GM21381 (cell line): Measurements from ENCODE around the gene PERM1.

ENCODE experiments used
- ATAC-seq: cut with Tn5 transposase; IDR thresholded peaks from one replicate; pipeline ENCODE4 v1.9.1; 2021; ENCODE audit warnings: mild to moderate bottlenecking, moderate library complexity; ENCODE audit not compliant: unreplicated experiment

The PERM1 gene

DNA sequence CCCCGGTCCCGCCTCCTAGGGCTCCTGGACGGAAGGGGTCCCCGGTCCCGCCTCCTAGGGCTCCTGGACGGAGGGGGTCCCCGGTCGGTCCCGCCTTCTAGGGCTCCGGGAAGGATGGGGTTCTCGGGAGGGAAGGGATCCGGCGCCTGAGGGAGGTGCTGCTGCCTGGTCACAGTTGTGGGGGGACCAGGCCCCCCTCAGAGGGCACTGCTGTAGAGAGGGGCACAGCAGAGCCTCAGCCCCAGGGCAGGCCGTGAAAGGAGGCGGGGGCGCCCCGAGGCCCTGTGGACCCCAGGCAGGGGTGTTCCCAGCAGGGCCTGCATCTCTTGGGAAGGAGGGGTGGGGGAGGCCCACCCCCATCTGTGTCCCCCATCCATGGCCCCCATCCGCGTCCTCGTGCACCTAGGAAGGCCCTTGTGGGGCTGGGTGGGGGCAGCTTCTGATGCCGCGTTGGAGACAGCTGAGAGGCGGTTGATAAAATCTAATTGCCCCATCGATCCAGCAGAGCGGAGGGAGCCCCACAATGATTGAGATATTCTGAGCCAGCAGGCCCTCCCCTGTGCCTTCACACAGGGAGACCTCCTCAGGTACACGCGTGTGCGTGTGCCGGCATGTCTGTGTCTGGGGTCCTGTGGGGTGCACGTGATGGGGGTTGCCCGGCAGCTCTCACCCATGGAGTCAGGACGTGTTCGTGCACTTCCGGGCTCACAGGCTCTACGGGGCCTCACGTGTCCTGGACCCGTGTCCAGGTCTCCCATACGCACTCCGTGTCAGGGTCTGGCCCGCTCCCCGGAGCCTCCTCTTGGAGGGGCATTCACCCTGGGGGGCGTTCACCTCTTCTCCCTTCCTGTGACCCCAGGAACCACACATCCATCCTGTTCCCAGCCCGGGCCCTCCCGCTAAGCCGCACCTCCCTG is 45.3 kb downstream of the PERM1 start:
- no peak for ATAC-seq

DNA sequence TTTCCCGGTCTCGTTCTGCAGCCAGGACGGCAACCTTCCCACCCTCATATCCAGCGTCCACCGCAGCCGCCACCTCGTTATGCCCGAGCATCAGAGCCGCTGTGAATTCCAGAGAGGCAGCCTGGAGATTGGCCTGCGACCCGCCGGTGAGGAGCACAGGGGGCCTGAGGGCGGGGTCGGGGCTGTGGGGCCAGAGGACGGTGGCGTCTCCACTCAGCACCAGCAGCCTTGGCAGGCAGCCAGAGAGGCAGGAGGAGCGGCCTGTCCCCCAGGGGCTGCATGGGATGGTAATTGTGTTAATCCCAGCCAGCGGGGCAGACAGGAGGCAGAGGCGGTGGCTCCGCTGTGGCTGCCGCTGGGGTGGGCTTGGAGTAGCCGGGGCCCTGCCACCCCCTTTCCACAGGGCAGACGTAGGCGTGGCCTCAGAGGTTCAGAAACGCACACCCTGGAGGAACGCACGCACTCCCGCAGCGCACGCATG is 46.1 kb downstream of the PERM1 start:
- ATAC-seq, result no peak

DNA sequence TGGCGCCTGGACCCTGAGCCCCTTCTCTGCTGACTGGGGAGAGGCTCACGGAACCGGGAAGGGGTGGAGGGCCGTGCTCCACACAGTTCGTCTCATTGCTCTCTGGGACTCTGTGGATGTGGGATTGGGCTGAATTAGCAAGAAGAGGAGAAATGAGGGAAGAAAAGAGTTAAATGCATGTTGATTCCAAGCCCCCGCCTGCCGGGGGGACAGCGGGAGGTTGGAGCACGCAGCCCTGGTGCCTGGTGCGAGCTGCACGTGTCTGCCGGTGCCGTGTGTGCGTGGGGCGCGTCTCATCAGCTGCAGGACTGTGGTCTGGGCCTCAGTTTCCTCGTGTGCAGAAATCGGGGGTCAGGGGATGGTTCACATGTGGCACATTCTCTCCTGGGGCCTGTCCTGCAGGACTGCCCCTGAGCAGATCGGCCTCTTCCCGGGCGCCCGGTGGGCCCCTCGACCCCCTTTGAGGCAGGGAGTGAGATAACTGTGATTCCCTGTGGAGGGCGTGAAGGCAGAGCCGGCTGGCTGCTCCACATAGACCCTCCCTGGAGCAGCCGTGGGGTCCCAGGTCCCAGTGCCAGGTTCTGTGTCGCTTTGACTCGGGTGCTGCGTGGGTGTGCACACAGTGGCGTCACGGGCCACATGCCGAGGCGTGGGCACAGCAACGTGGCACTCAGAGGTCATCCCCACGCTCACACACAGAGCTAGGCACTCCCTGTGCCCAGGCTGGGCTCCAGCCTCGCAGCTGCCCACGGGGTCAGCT is 46.7 kb downstream of the PERM1 start:
- no peak for ATAC-seq

DNA sequence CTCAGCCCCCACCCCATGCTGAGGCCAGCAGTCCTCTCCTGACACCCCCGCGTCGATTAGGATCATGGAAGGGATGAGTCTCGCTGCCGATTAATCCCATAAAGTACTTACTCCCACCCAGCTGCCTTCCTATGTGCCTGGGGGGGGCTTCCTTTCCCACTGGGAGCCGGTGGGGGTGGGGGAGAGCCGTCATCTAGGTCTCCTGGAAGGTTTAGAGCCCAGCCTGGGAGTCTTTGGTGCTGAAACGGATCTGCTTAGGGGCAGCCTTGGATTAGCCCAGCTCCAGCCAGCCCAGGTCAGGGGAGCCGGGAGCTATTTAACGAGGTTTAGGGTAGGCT is 48.3 kb downstream of the PERM1 start:
- no peak for ATAC-seq

DNA sequence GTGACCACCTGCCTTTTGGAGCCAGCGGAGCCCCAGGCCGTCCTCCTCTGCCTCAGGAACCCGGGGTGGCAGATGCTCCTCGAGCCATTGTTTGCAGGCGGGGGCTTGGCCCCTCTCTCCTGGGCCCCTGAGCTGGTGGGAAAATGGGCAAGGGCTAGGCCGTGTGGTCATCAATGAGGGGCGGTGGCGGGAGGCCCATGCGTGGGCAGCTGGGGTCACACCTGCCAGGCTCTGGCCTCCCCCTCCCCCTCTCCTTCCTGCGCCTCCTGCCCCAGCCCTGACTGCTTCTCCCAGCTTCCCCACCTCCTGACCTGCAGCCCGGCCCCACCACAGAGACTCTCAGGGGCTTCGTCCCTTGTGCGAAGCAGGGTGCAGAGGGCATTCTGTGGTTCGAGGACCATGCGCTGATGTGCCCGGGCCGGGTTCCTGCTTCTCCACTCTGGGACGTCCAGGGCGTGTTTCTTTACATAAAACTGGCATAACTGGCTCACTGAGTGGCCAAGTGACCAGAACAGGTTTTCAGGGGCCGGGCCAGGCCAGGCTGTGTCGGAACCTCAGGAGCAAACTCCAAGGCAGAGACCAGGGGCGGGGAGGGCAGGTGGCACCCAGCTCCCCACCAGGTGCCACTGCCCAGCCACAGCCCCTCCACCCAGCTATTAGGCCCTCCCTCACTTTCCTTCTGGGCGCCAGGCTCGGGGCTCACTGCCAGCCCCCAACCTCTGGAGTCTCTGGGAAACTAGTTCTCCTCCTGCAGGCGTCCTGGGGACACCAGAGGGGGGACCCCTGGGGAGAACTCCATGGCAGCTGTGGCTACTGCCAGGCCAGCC is 48.9 kb downstream of the PERM1 start:
- no peak for ATAC-seq

DNA sequence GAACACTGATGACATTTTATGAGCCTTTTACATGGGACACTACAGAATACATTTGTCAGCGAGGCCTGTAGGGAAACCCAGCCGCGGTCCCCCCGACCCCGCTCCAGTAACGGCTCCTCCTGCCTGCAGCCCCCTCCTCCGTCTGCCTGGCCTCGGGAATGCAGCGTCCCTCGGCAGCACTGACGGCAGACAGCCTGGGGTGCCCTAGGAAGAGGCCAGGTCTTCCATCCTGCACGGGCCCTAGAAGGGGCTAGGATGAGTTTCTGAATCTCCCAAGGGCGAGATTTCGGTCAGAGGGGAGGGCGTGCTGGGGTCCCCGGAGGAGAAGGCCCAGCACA is 49.8 kb downstream of the PERM1 start:
- no peak for ATAC-seq

DNA sequence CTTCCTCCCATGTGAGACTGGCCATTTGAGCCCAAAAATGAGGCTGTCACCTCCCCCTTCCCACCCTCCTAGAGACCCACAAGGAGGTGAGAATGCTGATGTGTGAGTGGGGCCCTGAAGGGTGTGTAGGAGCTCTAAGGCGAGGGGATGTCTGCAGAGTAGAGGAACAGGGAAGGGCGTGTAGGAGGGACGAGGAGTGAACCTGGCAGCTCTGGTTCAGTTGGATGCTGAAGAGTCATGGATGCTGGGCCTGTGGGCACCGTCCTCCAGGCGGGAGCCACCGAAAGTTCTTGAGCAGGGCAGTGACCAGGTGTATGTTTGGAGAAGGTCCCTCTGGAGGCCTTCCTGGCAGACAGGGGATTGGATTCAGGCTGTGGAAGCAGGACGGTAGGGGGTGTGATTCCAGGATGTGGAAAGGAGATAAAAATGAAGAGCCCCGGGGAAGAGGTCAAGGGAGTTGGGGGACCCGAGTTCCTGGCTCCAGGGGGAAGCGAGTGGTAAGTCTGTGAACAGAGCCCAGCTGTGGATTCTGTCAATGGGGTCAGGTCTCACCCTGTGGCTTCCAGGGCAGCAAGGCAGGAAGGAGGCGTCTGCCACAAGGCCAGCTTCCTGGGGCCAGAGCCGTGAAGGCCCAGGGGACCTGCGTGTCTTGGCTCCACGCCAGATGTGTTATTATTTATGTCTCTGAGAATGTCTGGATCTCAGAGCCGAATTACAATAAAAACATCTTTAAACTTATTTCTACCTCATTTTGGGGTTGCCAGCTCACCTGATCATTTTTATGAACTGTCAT is 50.3 kb downstream of the PERM1 start:
- ATAC-seq, result no peak

DNA sequence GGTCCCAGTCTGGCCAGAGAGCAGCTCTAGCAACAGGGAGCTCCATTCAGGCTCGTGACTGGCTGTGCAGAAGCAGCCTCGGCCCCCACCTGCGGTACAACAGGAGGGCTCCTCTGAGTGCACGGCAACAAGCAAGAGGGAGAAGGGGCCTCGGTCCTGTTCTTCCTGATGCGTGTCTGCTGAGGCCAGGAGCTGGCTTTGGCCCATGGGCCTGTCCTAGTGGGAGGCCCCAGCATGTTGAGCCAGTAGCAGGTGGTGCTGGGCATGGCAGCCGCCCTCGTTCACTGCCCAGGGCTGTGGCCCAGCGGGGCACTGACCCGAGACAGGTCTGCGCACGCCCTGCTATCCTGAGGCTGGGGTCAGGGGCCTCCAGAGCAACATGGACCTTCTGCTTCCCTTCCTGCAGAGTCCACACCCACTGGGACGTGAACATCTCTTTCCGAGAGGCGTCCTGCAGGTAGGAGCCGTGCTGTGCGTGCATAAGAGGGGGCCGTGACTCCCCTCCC is 51.2 kb downstream of the PERM1 start:
- ATAC-seq, result no peak

DNA sequence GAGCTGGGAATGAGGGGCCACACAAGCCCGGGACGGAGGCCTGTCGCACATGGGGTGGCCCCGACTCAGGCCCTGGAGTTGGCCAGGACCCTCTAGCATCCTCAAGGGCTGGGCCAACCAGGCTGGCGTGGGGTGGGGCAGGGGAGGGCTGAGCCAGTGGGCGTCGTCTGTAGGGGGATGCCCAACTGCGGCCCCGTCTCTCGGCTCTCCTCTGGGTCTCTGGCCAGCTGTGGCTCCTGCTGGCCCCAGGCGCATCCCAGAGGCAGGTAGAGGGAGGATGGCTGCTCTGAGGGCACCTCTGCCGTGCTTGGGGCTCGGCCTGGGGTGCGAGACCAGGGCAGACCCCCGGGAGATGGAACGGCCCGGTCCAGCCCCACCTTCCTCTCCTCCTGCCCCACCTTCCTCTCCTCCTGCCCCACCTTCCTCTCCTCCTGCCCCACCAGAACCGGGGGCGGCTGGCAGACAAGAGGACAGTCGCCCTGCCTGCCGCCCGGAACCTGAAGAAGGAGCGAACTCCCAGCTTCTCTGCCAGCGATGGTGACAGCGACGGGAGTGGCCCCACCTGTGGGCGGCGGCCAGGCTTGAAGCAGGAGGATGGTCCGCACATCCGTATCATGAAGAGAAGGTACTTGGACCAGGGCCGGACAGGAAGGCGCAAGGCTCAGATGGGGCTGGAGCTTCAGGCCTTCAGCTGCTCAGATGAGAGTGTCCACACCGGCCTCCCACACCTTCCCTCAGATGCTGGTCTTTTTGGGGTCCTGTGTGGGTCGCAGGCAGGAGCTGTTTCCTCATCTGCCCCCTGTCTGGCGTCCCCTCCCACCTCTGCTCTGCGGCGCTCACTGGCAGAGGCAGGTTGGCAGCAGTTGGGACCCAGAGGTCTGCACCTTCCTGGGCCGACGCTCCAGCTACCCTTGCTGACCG is 51.9 kb downstream of the PERM1 start:
- no peak for ATAC-seq

DNA sequence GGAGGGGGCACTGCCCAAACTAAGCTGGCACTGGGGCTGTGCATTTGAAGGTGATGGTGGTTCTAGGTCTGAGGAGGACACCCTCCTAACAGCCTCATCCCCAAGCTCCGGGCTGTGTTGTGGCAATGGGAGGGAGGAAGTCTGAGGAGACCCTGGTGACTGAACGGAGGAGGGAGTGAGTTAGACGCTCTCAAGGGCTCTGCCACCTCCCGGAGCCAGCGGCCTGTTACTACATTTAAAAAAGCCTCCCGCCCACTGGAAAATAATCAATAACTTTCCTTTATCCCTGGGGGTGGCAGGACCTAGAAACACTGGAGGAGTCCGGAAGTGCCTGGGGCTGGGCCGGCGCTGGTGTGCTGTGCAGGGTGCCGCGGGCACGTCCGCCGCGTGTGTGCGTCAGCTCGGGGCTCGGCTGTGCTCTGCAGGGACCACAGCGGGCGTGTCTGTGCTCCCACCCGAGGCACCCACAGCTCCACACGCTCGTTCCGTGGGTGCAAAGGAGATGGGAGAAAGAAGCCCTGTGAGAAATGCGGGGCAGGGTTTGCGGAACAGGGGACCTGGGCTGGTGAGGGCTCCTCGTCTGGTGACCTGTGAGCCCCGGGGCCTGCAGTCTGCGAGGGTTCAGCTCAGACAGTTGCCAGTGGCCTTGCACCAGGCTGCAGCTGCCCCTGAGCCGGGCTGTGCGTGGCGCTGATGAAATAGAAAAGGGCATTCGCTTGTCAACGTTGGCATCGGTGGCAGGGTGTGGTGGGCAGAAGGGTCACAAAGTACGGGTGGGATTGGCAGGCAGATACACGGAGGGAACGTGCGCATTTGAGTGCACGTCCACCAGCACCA is 52.9 kb downstream of the PERM1 start:
- no peak for ATAC-seq

DNA sequence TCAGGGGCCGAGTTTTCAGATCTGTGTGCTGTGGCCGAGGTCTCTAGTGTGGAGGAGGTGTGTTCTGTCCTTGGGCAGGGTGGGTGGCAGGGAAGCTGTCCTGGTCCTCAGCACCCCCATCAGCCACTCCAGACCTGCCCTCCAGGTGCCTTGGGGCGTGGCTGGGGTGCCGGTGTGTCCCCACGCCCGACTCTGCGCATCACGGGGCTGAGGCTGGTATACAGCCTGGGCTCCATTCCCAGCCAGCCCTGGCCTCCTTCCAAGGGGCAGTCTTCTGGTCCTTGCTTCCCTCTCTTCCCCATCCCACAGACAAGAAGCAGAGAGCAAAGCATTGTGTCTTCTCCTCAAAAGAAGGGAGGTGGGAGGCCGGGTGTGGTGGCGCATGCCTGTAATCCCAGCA is 54.1 kb downstream of the PERM1 start:
- ATAC-seq, result no peak

DNA sequence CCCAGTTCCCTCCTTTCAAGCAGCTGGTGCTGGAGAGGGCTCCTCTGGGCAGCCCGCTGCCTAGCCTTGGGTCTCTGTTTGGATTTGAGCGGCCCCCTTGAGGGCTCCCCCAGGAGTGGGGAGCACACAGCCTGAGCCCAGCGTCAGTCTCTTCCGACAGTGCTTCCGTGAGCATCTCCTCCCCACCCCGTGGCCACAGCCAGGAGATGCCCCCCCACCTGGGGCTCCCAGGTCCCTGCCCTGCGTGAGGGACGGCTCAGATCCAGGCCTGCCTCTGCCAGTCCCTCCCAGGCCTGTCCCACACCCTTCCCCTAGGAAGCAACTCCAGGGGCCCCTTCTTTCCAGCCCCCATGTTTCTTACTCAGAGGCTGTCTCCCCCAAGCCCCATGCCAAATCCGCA is 54.7 kb downstream of the PERM1 start:
- no peak for ATAC-seq

DNA sequence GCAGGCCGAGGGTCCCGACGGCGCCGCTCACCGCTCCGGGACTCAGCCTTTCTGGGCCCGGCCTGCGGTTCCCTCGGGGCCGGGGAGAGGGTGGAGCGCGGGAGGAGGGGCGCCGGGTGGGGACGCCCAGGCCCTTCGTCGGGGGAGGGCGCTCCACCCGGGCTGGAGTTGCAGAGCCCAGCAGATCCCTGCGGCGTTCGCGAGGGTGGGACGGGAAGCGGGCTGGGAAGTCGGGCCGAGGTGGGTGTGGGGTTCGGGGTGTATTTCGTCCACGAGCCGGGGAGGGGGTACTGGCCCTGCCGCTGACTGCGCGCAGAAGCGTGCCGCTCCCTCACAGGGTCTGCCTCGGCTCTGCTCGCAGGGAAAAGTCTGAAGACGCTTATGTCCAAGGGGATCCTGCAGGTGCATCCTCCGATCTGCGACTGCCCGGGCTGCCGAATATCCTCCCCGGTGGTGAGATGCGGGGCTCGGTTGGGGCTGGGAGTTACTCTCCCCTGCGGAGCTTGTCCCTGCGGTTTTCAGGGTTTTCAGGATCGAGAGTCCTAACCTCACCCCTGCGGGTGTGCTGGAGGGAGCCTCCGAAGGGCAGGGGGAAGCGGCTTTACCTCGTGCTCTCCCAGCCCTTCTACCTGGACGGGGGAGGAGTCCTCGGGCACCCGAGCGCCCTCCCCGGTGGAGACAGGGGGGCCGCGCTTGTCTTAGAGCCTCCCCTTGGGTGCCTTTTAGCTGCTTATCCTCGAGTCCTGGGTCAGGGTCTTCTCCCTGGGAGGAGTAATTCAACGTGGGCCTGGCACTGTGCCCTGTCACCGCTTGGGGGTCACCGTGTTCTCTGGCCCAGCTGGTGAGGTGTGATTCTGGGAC is 56.1 kb downstream of the PERM1 start:
- ATAC-seq, result no peak
